NCI-H82 treated with DMSO at 0.1 percent for 48 hours (cell line): ENCODE data around the gene MRPL38.
"Not testable (repeated sequence)": the region's sequence is repeated elsewhere in the genome, so short reads cannot be mapped to it uniquely, and the experiment has no call there.

Experiments
- DNase-seq: peaks from one replicate; lab custom pipeline; 2025; ENCODE audit not compliant: unreplicated experiment; lab: John Stamatoyannopoulos, UW

The MRPL38 gene

DNA sequence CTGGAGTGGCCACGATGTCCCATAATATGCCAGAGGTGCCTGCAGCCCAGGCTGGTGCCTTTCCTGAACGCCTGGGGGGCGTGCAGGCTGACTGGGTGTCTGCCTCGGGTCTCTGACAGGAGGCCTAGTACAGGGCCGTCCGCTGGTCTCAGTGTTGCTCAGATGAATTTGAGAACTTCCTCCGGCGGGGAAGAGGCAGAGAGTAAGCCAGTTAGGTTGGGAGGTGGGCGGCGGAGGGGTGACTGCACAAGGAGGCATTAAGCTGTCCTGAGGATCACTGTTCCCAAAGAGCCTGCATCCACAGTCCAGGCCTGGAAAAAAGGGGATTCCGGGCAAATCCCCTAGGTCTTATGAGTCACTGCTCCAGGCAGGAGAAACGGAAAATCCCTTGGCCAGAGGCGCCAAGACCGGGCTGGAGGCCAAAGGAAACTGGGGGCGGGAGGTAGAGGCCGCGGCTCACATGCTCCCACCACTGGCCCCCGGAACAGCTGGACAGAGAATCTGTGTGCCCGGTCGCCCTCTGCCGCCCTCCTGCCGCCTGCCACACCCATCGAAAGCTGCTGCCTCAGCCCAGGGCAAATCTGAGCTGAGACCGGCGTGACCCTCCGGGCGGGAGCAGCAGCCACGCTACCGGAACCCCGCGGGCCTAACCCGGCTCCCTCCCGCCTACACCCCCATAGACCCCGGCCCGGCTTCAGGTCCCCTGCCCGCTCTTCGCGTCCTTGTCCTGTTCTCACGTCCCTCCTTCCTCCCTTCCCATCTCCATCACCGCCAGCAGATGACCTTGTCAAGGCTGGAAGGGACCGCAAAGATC lies 27.5 kb downstream of the MRPL38 start:
- no peak for DNase-seq

DNA sequence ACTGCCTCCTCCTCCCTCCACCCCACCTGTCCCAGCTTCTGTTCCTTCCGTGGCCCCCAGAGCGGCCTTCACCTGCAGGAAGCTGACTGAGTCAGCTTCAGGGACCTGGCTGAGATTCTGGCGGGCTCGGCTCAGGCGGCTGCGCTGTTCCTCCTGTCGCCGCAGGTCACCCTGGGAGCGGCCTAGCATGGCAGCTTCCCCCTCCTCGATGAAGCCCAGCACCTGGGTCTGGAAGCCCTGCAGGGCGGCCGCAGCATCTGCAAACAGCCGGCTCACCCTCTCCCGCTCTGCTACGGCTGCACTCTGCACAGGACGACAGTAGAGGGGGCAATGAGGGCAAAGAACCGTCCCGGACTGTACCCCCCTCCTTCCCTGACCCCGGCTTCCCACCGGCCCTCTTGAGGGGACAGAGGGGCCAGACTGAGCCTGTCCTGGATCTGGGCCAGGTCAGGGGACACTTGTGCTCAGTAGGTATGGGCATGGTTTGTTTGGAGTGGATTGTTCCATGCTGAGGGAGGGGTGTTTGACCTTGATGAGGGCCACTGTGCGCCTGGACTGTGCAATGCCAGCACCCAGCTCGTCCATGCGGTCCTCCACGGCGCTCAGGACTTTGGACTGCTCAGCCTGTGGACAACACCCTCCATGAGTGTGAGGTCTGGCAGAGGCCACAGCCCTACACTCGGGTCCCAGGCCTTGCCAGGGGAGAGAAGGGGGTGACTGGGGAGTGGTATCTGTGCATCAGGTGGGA lies 28.3 kb downstream of the MRPL38 start:
- no peak for DNase-seq

DNA sequence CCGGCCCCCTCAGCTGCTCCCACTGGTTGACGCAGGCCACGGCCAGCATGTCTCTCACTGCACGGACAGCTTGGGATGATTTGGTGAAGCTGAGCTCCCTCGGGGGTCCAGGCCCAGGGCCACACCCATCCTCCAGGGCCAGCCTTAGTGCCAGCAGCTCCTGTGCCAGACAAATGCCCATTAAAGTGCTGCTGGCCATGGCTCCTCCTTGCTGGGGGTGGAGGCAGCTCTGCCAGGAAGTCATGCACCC lies 28.8 kb downstream of the MRPL38 start:
- DNase-seq, result no peak

DNA sequence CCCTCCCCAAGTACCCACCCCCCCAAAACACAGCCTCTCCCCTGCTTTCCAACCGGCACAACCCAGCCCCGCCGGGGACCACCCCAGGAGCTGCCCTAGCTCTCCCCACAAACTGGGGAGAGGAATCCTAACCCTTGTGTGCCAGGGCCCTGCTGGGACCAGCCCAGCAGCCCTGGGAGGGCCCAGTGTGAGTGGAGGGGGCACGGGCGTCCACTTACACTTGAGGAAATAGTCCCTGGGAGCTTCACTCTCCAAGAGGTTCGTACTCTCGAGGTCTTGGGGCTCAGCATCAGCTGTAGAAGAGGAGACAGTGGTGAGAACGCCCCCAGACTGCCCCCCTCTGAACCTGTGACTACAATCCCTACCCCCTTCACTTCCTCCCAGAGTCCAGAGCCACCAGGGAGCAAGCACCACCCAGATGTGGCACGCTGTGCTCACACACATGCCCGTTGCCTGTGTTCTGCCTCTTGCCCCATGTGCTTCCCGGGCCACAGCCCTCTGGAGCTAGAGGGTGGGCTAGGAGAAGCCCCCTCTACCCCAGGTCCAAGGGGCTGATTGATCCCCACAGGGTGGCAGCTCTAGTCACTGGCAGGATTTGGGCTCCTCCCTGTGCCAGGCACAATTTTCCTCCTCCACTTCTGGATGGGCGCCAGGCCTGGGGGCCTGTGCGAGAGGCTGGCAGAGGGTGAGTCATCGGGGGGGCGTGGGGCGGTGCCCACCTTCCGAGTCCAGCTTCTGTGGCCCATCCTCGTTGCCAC lies 29.3 kb downstream of the MRPL38 start:
- no peak for DNase-seq

DNA sequence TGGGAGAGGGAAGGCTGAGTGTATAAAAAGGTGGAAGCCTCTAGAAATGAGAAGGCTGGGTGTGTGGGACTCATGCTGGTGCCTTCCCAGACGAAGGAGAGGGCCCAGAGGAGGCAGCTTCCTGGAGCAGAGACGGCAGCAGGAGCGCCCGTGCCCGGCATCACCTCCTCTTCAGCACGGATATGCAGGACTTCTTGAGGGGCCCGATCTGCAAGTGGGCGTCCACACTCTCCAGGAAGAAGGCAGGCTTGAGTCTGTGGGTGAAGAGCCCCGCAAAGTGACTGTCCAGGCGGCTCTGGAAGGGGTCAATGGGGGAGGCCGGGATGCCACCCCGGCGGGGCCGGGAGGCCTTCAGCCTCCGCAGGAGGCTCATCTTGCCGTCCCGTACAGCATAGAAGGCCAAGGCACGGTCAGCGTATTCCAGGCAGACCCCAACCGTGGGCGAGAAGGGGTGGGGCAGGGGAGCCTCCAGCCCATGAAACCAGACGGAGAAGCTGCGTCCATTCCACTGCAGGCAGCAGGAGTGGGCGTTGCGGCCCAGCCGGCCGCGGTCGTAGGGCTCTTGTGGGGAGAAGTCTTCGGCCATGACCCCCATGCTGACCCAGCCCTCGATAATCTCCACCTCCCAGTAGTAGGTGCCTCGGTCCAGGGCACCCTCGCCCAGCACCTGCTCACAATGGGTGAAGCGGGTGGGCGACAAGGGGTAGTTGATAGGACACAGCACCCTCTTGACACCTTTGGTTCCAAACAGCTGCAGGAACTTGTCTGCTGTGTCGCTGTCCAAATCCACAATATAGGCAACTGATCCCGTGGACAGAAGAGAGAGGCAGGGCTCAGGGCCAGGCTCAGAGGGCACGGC lies 30.1 kb downstream of the MRPL38 start:
- DNase-seq, result no peak

DNA sequence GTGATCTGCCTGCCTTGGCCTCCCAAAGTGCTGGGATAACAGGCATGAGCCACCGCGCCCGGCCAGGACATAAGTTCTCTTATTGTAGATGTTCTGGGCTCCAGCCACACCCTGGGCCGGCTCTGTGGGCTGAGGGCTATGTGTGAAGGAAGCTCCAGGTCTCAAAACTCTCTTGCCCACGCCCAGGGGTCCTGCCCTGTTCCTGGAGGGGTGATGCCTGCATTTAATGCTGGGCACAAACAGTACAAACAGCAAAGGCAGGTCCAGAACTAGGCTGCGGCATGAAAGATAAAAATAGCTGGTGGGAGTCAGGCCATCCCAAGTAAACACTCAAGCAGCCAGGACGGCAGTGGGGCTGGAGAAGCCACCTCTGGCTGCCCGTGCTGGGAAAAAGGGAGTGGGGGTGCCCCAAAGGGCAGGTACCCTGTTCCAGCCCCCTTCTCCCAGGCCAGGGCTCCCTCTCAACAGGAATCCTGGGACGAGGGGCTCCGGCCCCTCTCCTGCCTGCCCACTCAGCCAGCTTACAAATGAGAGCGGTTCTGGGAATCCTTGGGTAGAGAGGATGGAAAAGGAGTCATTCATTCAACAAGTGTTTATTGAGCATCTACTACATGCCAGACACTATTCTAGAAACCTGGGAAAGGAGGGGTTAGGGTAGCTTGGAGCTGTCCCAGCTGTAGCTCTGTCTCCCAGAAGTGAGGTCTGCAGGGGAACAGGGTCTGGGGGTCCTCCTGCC lies 30.9 kb downstream of the MRPL38 start:
- no peak for DNase-seq

DNA sequence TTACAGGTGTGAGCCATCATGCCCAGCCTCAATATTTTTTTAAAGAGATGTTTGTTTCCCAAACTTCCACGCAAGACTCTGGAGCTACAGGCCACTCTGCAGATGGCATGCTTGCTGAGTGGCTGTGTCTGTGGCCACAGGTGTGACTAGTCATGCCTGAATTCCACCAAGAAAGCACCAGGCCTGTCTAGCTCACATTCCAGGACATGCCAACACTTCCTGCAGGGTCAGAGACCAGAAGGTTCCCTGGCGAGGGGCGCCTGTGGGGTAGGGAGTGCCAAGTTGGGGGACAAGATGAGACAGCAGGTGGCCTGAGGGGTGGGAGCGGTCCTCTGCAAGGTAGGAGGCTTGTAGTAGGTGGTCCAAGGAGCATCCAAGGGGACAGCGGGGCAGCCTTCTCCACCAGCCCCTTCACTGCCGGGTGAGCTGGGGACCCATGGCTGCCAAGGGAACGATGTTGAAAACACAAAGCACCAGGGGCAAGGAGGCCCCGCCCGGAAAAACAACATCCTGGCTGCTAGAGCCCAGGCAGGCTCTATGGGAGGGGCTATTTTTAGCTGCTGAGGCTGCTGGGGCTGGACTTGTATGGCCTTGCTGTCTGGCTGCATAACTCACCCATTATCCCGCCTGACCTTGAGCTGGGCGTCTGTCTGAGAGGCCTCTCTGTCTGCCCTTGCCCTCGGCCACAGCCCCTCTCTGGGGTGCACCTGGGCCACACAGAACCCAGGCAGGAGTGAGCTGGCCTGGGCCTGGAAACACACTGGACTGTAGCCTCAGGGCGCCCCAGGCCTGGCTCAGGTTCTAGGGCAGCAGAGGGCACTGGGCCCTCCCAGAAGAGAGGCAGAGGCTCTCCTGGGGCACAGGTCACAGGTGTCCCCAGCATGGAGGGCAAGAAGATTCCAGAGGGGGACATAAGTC lies 32.0 kb downstream of the MRPL38 start:
- DNase-seq, result no peak

DNA sequence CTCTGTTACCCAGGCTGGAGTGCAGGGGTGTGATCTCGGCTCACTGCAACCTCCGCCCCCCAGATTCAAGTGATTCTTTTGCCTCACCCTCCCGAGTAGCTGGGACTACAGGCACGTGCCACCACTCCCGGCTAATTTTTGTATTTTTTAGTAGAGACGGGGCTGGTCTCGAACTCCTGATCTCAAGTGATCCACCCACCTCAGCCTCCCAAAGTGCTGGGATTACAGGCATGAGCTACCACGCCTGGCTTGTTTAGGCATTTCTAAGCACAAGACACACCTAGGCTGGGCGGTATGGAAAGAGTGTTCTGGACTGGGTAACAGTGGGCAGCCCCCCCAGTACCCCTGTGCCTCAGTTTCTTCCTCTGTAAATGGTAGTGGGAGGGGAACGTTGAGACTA lies 34.5 kb downstream of the MRPL38 start:
- DNase-seq, result not testable (repeated sequence)

DNA sequence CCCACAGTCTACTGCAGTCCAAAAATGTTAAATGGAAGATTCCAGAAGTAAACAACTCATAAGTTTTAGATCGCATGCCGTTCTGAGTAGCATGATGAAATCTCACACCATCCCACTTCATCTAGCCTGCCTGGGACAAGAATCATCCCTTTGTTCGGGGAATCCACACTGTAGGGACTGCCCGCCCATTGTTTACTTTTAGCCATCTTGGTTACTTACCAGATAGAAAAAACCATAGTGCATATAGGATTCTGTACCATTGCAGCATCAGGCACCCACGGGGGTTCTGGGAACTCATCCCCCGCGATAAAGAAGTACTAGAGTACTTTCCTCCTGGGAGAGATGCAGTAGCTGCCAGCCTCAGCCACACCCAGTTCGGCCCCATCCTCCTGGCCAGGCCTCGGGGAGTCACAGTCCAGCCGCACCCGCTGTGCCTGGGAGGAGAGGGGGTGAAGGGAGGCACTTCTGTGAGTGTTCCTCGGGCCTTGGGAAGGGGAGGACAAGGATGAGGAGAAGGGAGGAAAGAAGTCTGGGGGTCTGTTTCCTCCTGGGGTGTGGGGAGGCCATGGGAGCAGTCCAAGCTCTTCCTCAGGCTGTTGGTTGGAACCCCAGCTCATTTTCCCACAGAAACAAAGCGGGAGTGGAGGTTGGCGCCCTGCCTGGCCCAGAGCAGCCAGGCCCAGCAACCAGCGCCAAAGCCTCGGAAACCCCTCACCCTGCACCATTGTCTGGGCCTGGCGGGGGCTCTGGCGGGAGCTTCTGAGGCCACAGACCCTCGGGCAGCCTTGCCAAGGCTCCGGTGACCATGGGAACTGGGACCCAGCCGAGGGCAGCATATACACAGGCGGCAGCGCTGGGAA lies 35.2 kb downstream of the MRPL38 start:
- DNase-seq, result no peak

DNA sequence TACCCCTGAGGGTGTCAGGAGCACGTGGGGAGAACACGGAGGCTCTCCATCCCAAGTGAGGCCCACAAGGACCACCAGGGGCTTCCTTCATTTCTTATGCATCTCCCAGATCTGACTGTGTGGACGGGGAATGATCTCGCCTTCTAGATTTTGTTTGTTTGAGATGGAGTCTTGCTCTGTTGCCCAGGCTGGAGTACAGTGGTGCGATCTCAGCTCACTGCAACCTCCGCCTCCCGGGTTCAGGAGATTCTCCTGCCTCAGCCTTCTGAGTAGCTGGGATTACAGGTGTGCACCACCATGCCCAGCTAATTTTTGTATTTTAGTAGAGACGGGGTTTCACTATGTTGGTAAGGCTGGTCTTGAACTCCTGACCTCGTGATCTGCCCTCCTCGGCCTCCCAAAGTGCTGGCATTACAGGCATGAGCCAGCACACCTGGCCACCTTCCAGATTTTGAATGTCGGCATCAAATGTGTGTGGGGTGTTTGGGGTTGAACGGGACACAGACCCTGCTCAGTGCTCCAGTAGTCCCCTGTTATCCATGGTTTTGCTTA lies 35.9 kb downstream of the MRPL38 start:
- DNase-seq, result not testable (repeated sequence)

DNA sequence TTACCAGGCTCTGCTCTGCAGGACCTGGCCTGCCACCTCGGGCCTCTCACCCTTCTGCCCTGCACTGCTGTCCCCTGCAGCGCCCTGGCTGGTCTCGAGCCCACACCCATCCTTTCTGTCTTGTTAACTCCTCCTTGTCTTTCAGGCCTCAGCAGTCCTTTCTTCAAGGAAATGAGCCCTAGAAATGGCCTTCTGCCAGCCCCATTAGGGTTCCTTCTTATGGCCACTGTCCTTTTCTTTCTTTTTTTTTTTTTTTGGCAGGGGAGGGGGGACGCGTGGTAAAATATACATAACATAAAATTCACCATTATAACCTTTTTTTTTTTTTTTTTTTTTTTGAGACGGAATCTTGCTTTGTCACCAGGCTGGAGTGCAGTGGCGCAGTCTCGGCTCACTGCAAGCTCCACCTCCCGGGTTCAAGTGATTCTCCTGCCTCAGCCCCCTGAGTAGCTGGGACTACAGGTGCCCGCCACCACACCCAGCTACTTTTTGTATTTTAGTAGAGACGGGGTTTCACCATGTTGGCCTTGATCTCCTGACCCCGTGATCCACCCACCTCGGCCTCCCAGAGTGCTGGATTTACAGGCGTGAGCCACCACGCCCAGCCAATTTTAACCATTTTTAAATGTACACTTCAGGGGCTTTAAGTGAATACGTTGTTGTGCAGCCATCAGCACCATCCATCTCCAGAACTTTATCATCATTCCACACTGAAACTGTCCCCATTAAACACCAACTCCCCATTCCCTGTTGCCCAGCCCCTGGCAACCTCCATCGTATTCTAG lies 39.1 kb downstream of the MRPL38 start:
- DNase-seq, result not testable (repeated sequence)

DNA sequence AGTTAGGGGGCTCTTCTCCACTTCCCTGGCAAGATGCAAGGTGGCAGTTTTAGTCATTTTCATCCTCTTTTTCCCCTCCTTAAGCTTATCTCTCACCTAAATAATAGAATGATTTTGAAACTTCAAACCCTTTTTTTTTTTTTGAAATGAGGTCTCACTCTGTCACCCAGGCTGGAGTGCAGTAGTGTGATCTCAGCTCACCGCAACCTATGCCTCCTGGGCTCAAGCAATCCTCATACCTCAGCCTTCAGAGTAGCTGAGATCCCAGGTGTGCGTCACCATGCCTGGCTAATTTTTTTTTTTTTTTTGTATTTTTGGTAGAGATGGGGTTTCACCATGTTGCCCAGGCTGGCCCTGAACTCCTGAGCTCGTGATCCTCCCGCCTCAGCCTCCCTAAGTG lies 39.8 kb downstream of the MRPL38 start:
- not testable (repeated sequence) for DNase-seq

DNA sequence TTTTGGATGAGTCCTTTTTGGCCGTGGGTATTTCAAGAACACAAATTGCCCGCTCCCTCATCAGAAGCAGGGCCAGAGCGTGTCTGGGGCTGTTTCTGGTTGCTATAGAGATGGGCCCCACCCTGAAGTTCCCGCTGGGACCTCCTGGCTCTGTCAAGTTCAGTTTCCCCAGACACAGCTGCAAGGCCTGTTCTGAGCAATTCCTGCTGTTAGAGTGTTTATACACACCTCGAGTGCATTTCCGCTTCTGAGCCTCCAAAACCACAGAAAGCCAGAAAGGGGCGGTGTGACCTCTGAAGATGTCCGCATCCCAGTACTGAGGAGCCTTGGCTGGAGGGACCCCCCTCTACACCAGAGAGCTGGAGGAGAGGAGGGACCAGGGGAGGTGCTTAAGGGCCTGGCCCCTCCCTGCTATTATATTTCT lies 40.2 kb downstream of the MRPL38 start:
- DNase-seq, result no peak

DNA sequence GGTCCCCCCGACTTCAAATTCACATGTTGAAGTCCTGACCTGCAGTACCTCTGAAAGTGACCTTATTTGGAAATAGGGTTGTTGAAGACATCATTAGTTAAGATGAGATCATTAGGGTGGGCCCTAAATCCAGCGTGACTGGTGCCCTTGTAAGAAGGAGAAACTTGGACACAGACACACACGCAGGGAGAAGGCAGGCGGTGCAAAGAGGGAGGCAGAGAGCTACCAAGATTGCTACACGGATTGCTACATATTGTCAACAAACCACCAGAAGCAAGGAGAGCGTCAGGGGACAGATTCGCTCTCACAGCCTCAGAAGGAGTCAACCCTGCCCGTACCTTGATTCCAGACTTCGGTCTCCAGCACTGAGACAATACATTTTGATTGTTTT lies 42.8 kb downstream of the MRPL38 start:
- no peak for DNase-seq

DNA sequence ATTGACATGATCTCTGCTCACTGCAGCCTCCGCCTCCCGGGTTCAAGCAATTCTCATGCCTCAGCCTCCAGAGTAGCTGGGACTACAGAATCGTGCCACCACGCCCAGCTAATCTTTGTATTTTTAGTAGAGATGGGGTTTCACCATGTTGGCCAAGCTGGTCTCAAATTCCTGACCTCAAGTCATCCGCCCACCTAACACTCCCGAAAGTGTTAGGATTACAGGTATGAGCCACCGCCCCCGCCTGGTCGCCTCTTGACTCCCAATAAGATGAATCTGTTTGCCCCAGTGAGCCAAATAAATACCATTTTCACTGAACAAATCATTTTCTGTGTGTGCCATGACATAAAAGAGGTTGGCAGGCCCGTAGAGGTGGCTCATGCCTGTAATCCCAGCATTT lies 45.3 kb downstream of the MRPL38 start:
- DNase-seq, result not testable (repeated sequence)

DNA sequence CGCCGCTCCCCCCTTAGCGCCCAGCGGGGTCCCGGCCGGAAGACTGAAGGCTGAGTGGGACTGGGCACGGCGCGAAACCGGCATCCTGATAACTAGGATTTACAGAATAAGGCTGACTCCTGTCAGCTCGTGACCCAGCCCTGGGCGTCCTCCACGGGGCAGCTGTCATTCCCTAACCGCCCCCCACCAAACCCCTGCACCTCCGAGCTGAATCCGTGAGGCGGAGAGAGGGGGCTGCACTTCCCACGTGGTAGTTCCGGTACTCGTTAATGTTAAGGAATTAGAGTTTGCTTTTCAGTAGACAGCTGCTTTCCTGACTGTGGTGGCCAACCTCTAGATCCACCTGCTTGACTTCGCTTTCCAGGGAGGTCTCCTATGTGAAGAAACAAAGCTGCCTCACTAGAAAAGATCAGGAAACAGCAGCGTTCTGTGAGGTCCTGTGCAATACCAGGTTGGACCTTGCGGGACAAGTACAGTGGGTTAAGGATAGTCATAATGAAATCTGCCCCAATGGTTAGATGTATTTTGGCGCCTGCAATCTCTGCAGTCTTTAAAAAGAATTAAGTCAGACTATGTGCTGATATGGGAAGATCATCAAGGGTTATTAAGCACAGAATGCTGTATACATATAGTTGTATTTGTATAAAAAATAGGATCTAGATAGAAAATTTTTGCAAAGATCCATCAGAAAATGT lies 48.5 kb downstream of the MRPL38 start:
- no peak for DNase-seq
